Naive thymus-derived CD4-positive, alpha-beta T cell (primary cell): ENCODE data around the gene AEN. TPM values are rescaled to one million over a fixed set of nuclear protein-coding genes. Genes with fewer than 3 reads are reported as not detected.

Experiments used
- ATAC-seq: fragments of 150-1000 bp; cut with Tn5 transposase; 2 replicates; pipeline ENCODE4 v1.10.0; 2021; ENCODE audit warnings: mild to moderate bottlenecking, moderate library complexity
- CTCF ChIA-PET: fragments of 350-600 bp; sonication (Branson Sonifier 250); formaldehyde crosslinking; loops from one replicate; lab custom pipeline; 2021; ENCODE audit warnings: antibody characterized with exemption; lab: Charles Lee
- POLR2A ChIA-PET: fragments of 350-600 bp; sonication (Branson Sonifier 250); formaldehyde crosslinking; loops from one replicate; lab custom pipeline; 2021; ENCODE audit warnings: antibody characterized with exemption, inconsistent platforms; lab: Charles Lee
- DNase-seq, 9 donors: peaks; one replicate each; pipeline versions ENCODE4 v3.0.0 to v3.0.0-alpha.2; 2020 to 2022; ENCODE audit warnings: mixed read lengths in 1 of 9
- H3K27ac ChIP-seq: one replicate; pipeline ENCODE4 v1.7.0; 2013; ENCODE audit warnings: mild to moderate bottlenecking, low read depth, low read length, moderate library complexity
- H3K27me3 ChIP-seq, 2 donors: one replicate each; pipeline ENCODE4 v1.7.0; 2013; ENCODE audit warnings: low read length in 2 of 2, mild to moderate bottlenecking in 2 of 2, moderate library complexity in 2 of 2; ENCODE audit not compliant: control insufficient read depth in 2 of 2, insufficient read depth in 2 of 2
- H3K36me3 ChIP-seq, 3 experiments: 1 replicate in 2 of 3; 2 replicates in 1 of 3; pipeline ENCODE4 v1.7.0; 2013; ENCODE audit warnings: low read length in 3 of 3, mild to moderate bottlenecking in 3 of 3, moderate library complexity in 1 of 3; ENCODE audit not compliant: insufficient read depth in 3 of 3, control insufficient read depth in 2 of 3
- H3K4me1 ChIP-seq, 2 donors: one replicate each; pipeline ENCODE4 v1.7.0; 2013; ENCODE audit warnings: low read length in 2 of 2, mild to moderate bottlenecking in 2 of 2, moderate library complexity in 1 of 2; ENCODE audit not compliant: control insufficient read depth in 2 of 2, insufficient read depth in 2 of 2
- H3K4me3 ChIP-seq: 2 replicates; pipeline ENCODE4 v1.7.0; 2013; ENCODE audit warnings: mild to moderate bottlenecking, low read length
- H3K9me3 ChIP-seq, 3 experiments: 1 replicate in 2 of 3; 2 replicates in 1 of 3; pipeline ENCODE4 v1.7.0; 2013; ENCODE audit warnings: low read length in 3 of 3; ENCODE audit not compliant: control insufficient read depth in 2 of 3
- H3K27ac Mint-ChIP-seq, 9 donors: one replicate each; pipeline ENCODE4 v1.8.0; 2020 to 2022; ENCODE audit warnings: mixed read lengths in 9 of 9, mild to moderate bottlenecking in 8 of 9, moderate library complexity in 5 of 9, inconsistent platforms in 2 of 9
- H3K27me3 Mint-ChIP-seq, 5 donors: one replicate each; pipeline ENCODE4 v1.8.0; 2021 to 2022; ENCODE audit warnings: mixed read lengths in 5 of 5, mild to moderate bottlenecking in 1 of 5
- H3K36me3 Mint-ChIP-seq, 5 donors: one replicate each; pipeline ENCODE4 v1.8.0; 2020 to 2022; ENCODE audit warnings: mixed read lengths in 5 of 5, mild to moderate bottlenecking in 3 of 5, inconsistent platforms in 1 of 5
- H3K4me1 Mint-ChIP-seq, 7 donors: one replicate each; pipeline ENCODE4 v1.8.0; 2020 to 2022; ENCODE audit warnings: mixed read lengths in 7 of 7, mild to moderate bottlenecking in 3 of 7, inconsistent platforms in 1 of 7
- H3K4me3 Mint-ChIP-seq, 10 donors: one replicate each; pipeline ENCODE4 v1.8.0; 2020 to 2022; ENCODE audit warnings: mild to moderate bottlenecking in 10 of 10, mixed read lengths in 10 of 10, moderate library complexity in 6 of 10, inconsistent platforms in 2 of 10
- H3K9me3 Mint-ChIP-seq, 11 donors: one replicate each; pipeline ENCODE4 v1.8.0; 2020 to 2022; ENCODE audit warnings: mixed read lengths in 11 of 11, mild to moderate bottlenecking in 4 of 11, inconsistent platforms in 1 of 11, moderate library complexity in 1 of 11
- intact Hi-C, 2 donors: fragments of 100-400 bp; cut with micrococcal nuclease; formaldehyde crosslinking; loops; one replicate each; pipeline ENCODE4 v1.15.1; 2023
- polyA plus RNA-seq, 2 donors: library from polyadenylated mRNA; unstranded; fragments of 300-500 nt; fragmentation: Illumina TruSeq; gene quantifications; one replicate each; pipeline ENCODE4 v1.2.3, GENCODE V29; 2021
- total RNA-seq, 6 experiments: library from RNA in 5 of 6; stranded (reverse) in 5 of 6; gene quantifications; 1 replicate in 5 of 6; 2 replicates in 1 of 6; pipeline ENCODE4 v1.2.3 and lab custom pipeline; 2021 to 2026

The AEN gene
- total and polyA plus RNA-seq, 7 experiments from 2014 or later: 20.2 to 52.1 (median 31.7) TPM

GRCh38 chr15:88661041-88661700 is 40.0 kb downstream of the AEN start:
- Histone ChIP-seq H3K36me3 (no peaks in the 10 kb centered on the region), H3K27me3 (no peaks in the 10 kb centered on the region), H3K4me1 (peaks cover 4 to 59% of the 10 kb centered on the region in 2 donors), H3K9me3 (no peaks in the 10 kb centered on the region), H3K4me3 (no peak overlapping the region), H3K27ac (no peak overlapping the region)
- no peak for DNase-seq
- H3K4me3 Mint-ChIP-seq: peak overlapping the region in 3 of 10 donors; percentile 0 to 30 (median 28)
- peaks cover 0 to 12% (median 0%) of the 10 kb centered on the region in 5 donors for H3K36me3 Mint-ChIP-seq
- intact Hi-C loops: no loop called here
- H3K27ac Mint-ChIP-seq: peak overlapping the region in 8 of 9 donors; percentile 33 to 91 (median 68)
- no peak for ATAC-seq
- H3K4me1 Mint-ChIP-seq: peaks cover 6 to 82% (median 60%) of the 10 kb centered on the region in 7 donors
- H3K9me3 Mint-ChIP-seq: no peaks in the 10 kb centered on the region
- H3K27me3 Mint-ChIP-seq: no peaks in the 10 kb centered on the region
- ChIA-PET CTCF (interaction anchor here (1.4 to 4.6 kb wide), 3 partner anchors 23 to 37 kb away, joined by 6 to 28 read pairs (median 10); partner anchors contain the start of gene ISG20), POLR2A (interaction anchor here (1.9 kb wide), 1 partner anchor 40 kb away, joined by 7 read pairs; the partner anchor contains the start of gene AEN)

GRCh38 chr15:88661761-88662556 is 40.8 kb downstream of the AEN start:
- no peaks in the 10 kb centered on the region for H3K27me3 Mint-ChIP-seq
- no peak for DNase-seq
- CTCF ChIA-PET: interaction anchor here (4.6 kb wide), 1 partner anchor 38 kb away, joined by 28 read pairs; no protein-coding TSS in a partner anchor
- Histone ChIP-seq H3K36me3 (no peaks in the 10 kb centered on the region), H3K4me3 (no peak overlapping the region), H3K27ac (no peak overlapping the region), H3K27me3 (no peaks in the 10 kb centered on the region), H3K4me1 (peaks cover 3 to 54% of the 10 kb centered on the region in 2 donors), H3K9me3 (no peaks in the 10 kb centered on the region)
- peaks cover 6 to 74% (median 55%) of the 10 kb centered on the region in 7 donors for H3K4me1 Mint-ChIP-seq
- H3K36me3 Mint-ChIP-seq: peaks cover 0 to 12% (median 0%) of the 10 kb centered on the region in 5 donors
- H3K27ac Mint-ChIP-seq: peak overlapping the region in 6 of 9 donors; percentile 18 to 67 (median 43)
- no peak overlapping the region for H3K4me3 Mint-ChIP-seq
- POLR2A ChIA-PET: interaction anchor here (0.7 to 1.9 kb wide), 3 partner anchors 9 to 124 kb away, joined by 3 to 7 read pairs (median 4); partner anchors contain the start of gene AEN
- H3K9me3 Mint-ChIP-seq: no peaks in the 10 kb centered on the region
- intact Hi-C loops: no loop called here
- ATAC-seq: no peak

- H3K4me3 Mint-ChIP-seq: no peak overlapping the region
- H3K36me3 ChIP-seq: no peaks in the 10 kb centered on the region
- H3K9me3 ChIP-seq: no peaks in the 10 kb centered on the region
- H3K27me3 Mint-ChIP-seq: peaks cover 0 to 4% (median 0%) of the 10 kb centered on the region in 5 donors
- ChIA-PET POLR2A (interaction anchor here (1.5 to 2.4 kb wide), 5 partner anchors 8 to 196 kb away, joined by 5 to 7 read pairs (median 6); partner anchors contain the start of genes MRPL46 and MRPS11), CTCF (interaction anchor here (0.9 to 3.7 kb wide), 7 partner anchors 9 to 185 kb away, joined by 3 to 59 read pairs (median 6); partner anchors contain the start of gene AEN)
- peaks cover 6 to 62% (median 42%) of the 10 kb centered on the region in 7 donors for H3K4me1 Mint-ChIP-seq
- no peaks in the 10 kb centered on the region for H3K9me3 Mint-ChIP-seq
- peaks cover 0 to 12% (median 0%) of the 10 kb centered on the region in 5 donors for H3K36me3 Mint-ChIP-seq
- no peak overlapping the region for H3K27ac ChIP-seq
- H3K4me3 ChIP-seq: no peak overlapping the region
- DNase-seq: no peak
- intact Hi-C loops: no loop called here
- no peaks in the 10 kb centered on the region for H3K27me3 ChIP-seq
- H3K27ac Mint-ChIP-seq: peak overlapping the region in 5 of 9 donors; percentile 9 to 82 (median 65)
- no peak for ATAC-seq
- peaks cover 0 to 44% of the 10 kb centered on the region in 2 donors for H3K4me1 ChIP-seq
These were observed 42.0 kb downstream of the AEN start for GRCh38 chr15:88663141-88663621.

DNA sequence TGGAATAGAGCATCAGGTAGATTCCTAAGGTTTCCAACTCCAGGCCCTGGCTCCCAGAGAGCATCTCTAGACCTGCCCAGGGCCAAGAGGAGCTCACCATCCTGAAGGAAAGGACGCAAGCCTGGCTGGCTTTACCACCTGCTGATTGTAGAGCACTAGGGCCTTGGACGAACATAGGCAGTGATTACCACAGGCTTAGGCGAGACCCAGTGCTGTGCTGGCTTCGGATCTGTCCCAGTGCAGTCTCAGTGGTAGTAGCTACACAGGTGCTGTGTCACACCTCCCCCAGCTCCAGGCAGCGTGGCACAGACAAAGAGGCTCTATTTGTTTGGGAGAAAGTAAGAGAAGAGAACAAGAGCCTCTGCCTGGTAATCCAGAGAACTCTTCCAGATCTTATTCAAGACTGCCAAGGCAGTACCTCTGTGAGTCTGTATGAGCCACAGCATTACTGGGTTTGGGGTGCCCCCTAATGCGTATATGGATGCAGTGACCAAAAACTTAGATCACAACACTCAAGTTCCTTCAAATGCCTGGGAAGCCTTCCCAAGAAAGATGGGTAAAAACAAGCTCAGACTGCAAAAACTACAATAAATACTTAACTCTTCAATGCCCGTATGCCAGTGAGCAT is 43.1 kb downstream of the AEN start:
- CTCF ChIA-PET: interaction anchor here (0.6 to 3.7 kb wide), 17 partner anchors 10 to 417 kb away, joined by 3 to 59 read pairs (median 5); partner anchors contain the start of genes AEN and MRPL46
- H3K9me3 Mint-ChIP-seq: peaks cover 0 to 7% (median 0%) of the 10 kb centered on the region in 11 donors

GRCh38 chr15:88674661-88675060 is 53.5 kb downstream of the AEN start:
- Histone ChIP-seq H3K9me3 (no peaks in the 10 kb centered on the region), H3K36me3 (no peaks in the 10 kb centered on the region), H3K4me3 (no peak overlapping the region), H3K27ac (no peak overlapping the region), H3K4me1 (no peaks in the 10 kb centered on the region), H3K27me3 (no peaks in the 10 kb centered on the region)
- Mint-ChIP-seq H3K9me3 (peaks cover 0 to 8% (median 0%) of the 10 kb centered on the region in 11 donors), H3K4me1 (no peaks in the 10 kb centered on the region), H3K27me3 (peaks cover 19 to 54% (median 41%) of the 10 kb centered on the region in 5 donors), H3K4me3 (no peak overlapping the region), H3K36me3 (peaks cover 0 to 12% (median 3%) of the 10 kb centered on the region in 5 donors), H3K27ac (no peak overlapping the region)
- intact Hi-C loops: no loop called here
- CTCF ChIA-PET: no interaction called here
- ATAC-seq: no peak
- no peak for DNase-seq
- POLR2A ChIA-PET: no interaction called here

More for the DNA sequence above, 43.1 kb downstream of the AEN start:
- H3K27me3 Mint-ChIP-seq: peaks cover 0 to 10% (median 8%) of the 10 kb centered on the region in 5 donors
- peak in 7 of 9 donors; percentile 60 to 75 (median 67) for DNase-seq
- H3K4me1 ChIP-seq: peaks cover 0 to 34% of the 10 kb centered on the region in 2 donors
- no peak overlapping the region for H3K27ac ChIP-seq
- no peaks in the 10 kb centered on the region for H3K9me3 ChIP-seq
- H3K27me3 ChIP-seq: no peaks in the 10 kb centered on the region
- intact Hi-C loops: loop anchor here (1.0 to 2.0 kb wide), 7 partner anchors 9 to 209 kb away; partner anchors contain the start of genes DET1 (in 1 of the 2), MRPL46 (in 1 of the 2) and MRPS11 (in 1 of the 2)
- peaks cover 0 to 12% (median 3%) of the 10 kb centered on the region in 5 donors for H3K36me3 Mint-ChIP-seq
- POLR2A ChIA-PET: interaction anchor here (0.9 to 2.4 kb wide), 8 partner anchors 9 to 197 kb away, joined by 3 to 7 read pairs (median 5); partner anchors contain the start of genes MRPL46 and MRPS11
- no peaks in the 10 kb centered on the region for H3K36me3 ChIP-seq
- H3K4me3 ChIP-seq: no peak overlapping the region
- peaks cover 6 to 52% (median 32%) of the 10 kb centered on the region in 7 donors for H3K4me1 Mint-ChIP-seq
- peak; percentile 84 for ATAC-seq
- H3K4me3 Mint-ChIP-seq: no peak overlapping the region
- peak overlapping the region in 8 of 9 donors; percentile 52 to 84 (median 66) for H3K27ac Mint-ChIP-seq
